GM19025 (cell line): ENCODE results near the gene DCBLD2.

Experiments used
- ATAC-seq: cut with Tn5 transposase; IDR thresholded peaks from one replicate; pipeline ENCODE4 v1.9.1; 2021; ENCODE audit warnings: mild to moderate bottlenecking, low read depth, moderate library complexity; ENCODE audit not compliant: unreplicated experiment

DCBLD2 gene

DNA sequence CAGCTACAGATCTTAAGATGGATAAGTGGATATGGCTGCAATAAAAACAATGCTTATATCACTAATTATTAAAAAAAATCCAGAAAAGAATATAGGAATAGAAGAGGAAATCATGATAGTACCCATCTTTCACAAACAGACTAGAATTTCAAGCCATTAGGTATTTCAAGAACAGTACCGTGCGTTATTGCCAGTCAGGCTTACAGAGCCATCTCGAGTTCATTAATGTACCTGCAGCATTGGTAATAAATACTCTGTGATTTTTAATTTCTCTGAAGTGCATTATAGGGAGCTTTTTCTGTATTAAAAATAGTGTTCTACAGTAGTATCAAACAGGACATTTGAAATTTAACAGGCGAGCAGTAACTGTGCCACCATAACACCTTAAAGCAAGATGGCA is 102.7 kb downstream of the DCBLD2 start:
- ATAC-seq: no peak

DNA sequence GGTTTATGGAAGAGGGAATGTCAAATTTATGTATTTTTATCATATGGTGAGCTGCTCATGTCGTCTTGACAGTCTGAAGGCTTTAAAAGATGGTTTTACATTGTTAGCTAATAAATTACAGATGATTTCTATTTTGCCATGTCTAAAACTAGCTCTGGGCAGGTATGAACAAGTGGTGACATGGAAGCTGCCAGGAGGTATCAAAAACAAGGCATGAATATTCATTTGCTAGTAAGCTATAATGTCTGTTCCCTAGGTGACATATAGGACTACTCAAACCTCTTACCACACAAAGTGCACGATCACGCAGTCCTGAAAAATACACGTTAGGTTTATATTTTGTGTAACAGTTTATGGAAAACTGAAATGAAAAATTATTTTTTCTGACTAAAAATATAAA is 103.6 kb downstream of the DCBLD2 start:
- no peak for ATAC-seq

DNA sequence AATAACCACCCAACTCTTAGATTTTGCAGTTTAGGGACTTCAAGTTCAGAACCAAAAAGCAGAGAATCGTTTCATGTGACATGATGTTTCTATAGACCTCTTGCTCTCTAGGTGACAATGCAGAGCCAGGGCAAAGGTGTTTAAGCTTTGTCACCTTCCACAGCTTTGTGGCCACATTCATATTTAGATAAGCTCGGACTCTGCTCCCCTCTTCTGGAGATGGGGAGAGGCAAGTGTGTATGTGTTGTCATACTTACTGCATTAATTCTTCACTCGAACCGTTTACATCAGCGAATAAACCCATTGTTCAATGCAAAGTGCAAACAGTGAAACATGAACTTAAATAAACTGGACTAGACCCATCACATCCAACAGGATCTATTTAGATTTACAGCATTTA is 105.2 kb downstream of the DCBLD2 start:
- ATAC-seq: no peak

GRCh38 chr3:98793971-98794370 is 107.5 kb downstream of the DCBLD2 start:
- ATAC-seq: no peak

DNA sequence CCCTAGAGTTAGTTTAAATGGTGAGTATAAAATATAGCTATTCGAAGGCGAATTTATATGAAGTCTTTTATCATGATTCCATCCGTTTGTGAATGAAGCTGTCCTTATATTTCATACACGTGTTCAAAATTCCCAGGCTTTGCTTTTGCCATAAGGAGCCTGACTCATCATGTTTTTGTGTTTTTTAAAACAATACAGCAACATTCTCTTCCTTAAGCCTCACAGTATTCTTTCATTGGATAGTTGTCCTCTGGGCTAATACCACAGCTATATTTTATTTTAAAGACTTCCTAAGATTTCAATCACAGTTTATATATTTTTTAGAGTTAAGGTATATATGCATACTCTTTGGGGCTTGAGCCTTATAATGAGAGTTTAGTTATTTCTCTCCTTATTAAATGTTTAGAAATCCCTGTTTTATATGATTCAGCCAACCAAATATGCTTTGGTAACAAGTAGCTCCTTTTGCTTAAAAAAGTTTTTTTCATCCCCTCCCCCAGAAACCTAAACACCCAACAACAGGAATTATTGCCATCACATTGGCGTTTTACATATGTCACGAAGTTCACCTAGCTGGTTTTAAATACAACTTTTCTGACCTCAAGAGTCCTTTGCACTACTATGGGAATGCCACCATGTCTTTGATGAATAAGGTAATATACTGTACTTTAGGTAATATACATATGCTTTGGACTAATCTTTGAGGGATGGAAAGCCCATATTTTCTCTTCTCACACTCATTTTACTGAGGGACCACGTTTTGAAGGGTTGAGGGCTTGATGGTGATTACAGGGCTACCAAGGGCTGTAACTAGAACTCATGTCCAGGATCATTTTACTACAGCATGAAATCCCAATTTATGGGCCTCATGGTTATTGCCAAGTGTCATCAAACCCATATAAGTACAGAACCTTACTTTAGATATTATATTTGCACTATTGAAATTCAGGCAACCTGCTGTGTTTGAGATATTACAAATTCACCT is 109.9 kb downstream of the DCBLD2 start:
- no peak for ATAC-seq

DNA sequence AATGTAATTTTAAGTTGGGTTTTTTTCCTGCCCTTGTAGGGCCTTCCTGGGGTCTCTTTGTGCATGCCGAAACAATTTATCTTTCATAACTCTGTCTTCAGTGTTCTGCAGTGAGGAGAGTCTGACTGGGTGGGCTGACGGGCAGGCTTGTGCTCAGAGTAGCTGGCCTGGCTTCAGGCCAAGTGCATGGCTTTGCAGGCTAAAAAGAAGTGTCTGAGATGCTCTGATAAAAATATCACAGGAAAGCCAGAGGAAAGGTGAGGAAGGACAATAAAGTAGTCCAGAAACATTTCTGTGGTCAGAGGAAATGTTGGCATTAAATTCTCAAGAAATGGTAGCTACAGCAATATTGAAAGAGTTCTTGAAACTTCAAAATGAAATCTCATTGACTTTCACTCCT is 112.8 kb downstream of the DCBLD2 start:
- no peak for ATAC-seq

DNA sequence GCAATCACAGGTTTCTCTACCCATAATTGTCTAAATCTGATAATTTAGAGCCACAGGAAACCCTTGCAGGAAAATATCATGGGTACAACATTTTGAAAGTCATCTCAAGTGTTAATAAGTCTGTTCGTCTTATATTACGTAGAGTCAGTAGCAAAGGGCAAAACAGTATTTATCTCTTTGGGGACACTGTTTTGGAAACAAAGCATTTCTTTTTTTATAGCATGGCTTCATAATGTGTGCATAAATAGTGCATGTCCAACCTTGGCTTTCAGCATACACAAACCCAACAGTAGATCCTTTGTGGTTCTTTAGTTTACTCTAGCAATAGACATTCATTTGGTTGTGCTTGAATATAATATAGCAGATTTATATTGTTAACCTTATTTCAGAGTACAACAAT is 114.3 kb downstream of the DCBLD2 start:
- ATAC-seq: no peak

DNA sequence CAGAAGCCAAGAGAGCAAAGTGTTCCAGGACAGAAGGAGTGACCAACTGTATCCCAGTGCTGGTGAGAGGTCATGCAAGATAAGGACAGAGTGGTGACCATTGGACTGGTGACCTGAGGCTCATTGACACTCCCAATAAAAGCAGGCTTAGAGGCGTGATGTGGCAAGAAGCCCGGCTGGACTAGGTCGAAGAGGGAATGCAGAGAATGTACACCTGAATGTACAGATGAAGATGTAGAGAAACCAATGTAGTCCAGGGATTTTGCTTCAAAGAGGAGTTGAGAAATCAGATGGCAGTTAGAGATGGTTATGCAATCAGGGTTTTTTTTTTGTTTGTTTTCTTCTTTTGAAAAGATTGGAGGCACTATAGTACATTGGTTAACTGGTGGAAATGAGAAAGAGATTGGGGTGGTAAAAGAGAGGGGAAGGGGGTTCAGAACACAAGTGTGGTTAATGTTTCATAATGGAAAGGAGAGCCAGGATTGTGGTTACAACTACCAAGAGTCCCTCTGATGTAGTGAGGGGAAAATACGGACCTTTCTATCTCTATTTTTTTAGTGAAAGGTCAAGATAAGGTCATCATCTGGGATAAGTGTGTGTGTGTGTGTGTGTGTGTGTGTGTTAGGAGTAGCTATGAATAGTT is 115.0 kb downstream of the DCBLD2 start:
- ATAC-seq: no peak

GRCh38 chr3:98784666-98785600 is 116.6 kb downstream of the DCBLD2 start:
- ATAC-seq: no peak

DNA sequence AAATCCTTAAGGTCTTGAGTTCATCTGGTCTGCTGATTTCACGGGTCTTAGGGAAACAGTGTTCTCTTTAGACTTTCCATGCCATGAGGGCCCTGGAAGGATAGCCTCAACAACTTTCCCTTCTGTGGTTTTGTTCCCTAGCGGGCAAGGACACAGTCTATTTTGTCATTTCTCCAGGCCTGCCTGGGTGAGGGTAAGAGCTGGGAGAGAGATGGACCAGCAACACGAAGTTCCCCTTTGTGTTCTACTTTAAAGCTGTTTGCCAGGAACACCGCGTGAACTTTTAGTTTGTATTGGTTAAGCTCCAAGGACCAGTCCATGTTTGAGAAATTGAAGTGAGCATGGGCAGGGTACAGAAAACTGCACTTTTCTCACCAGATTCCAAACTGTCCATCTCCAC is 117.5 kb downstream of the DCBLD2 start:
- ATAC-seq: no peak

GRCh38 chr3:98782824-98783500 is 118.5 kb downstream of the DCBLD2 start:
- ATAC-seq: no peak

DNA sequence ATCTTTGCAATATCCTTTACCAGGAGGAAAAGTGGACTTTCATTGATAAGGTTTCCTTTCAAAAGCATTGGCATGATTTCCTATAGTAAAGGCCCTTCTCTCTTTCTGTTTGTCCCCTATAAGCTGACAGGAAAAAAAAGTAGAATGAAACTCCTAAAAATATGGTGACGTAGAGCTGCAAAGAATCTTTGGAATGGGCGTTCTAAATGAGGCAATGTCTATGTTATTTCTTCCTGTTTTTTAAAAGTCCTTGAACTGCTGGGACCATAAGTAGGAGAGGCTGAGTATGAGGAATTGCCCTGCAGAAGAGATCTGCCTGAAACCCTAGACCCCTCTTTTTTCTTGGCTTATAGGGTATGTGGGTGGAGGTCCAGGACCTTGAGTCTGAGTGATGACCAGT is 121.2 kb downstream of the DCBLD2 start:
- ATAC-seq: no peak

GRCh38 chr3:98779541-98780335 is 121.8 kb downstream of the DCBLD2 start:
- no peak for ATAC-seq

DNA sequence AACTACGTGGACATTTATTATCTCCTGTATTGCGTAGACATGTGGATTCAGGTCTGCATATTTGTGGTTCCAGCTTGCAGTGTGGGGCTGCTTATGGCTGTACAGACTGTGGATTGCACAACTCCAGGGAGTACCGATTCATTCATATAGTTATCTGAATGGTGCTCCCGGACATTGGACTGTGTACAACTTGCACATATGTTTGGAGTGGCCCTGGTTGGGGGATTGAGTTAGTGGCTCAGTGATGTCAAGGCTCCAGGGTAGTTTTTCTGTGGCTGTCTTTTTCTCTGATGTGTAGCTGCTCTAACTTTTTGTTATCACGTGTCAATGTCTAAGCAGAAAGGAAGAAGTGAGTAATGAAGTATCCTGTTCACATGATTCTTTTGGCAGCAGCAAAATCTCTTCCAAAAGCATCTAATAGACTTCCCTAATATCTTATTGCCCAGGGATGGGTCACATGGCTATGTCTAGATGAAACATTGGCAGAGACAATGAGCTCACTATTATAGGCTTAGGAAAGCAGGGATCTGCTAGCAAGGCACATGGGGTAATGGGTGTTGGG is 122.6 kb downstream of the DCBLD2 start:
- ATAC-seq: no peak

DNA sequence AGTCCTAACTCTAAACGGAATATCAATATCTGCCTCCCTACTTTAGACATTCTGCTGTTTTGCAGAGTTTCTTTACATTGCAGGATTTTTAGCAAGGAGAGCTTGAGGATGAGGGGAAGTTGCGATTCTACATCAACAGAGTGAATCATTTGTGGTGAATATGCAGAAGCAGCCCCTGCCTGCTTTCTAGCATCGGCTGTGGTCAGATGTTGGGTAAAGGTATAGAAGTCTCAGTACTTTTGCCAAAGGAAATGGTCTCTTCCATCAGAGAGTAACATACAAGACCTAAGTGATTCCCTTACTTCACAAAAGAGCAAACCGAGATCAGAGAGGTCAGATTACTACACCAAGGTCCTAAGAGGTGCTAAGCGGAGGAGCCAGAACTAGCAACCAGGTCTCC is 123.1 kb downstream of the DCBLD2 start:
- no peak for ATAC-seq

DNA sequence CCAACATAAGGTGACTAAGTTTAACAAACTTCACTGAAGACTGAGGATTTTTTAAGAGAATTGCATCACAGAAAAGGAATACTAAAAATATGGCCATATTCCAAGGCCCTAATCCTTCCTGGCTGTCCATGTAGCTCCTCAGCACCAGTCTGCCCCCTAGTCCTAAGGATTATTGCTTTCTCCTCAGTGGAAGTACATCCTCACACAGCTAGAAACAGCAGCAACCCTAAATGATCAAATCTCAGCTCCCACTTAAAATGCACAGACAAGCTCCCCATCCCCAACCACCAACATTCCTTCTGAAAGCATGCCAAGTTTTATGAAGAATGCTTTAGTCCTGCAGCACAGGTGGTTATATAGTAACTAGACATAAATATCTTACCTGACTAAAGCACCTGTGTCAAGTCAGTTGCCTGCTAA is 123.7 kb downstream of the DCBLD2 start:
- ATAC-seq: no peak

- no peak for ATAC-seq
Measured at GRCh38 chr3:98777286-98777685, 124.2 kb downstream of the DCBLD2 start.

DNA sequence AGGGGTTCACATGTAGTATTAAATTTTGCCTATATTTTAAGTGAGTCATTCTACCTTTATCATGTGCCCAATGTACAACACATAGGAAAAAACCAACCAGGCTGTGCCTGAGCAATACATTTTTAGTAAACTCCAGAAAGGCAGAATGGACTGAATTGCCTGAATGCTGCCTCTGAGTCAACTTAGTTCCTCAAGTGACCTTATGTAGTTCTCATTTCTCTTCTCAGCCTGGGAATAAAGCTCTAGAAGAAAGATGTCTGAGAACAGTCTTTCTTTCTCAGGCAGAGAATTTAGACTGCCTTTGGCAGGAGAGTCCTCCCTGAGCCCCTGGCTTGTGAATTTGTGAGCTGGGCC is 125.4 kb downstream of the DCBLD2 start:
- ATAC-seq: no peak

- peak; percentile 37 for ATAC-seq
Measured at GRCh38 chr3:98775459-98776139, 125.9 kb downstream of the DCBLD2 start.
